Measurements from ENCODE around the gene UTS2. TPM values are rescaled to one million over a fixed set of nuclear protein-coding genes. Genes with fewer than 3 reads are reported as not detected.

Gene UTS2
- total RNA-seq, 1 experiment from 2014 or later, result not detected

DNA sequence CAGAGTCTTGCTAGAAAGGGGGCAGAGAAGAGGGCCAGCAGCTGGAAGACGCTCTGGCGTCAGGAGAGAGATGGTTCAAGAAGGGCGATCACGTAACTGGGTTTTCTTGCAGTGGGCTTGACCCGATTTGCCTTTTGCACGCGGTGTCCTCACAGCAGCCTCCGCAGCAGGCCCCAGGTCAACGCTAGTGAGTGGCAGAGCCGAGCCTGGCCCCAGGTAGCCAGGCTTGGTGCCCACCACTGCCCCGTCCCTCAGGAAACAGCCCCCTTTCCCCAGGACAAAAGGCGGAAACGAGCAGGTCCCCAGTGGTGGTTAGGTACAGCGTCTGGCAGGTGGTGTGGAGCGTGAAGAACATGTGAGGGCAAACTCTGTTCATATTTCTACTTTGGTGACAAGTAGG, 8.6 kb upstream of the UTS2 start:
- ATAC-seq (no peak), DNase-seq (ENCODE audit: low read depth, low spot score) (no peak)
- no peaks in the 10 kb centered on the region for H3K27me3 ChIP-seq (ENCODE audit: control insufficient read depth, insufficient read depth, low read length)
- H3K4me1 ChIP-seq (ENCODE audit: control insufficient read depth, insufficient read depth, low read length), result no peaks in the 10 kb centered on the region
- in situ Hi-C loops (cut with HindIII; ENCODE audit: low pct_unique_long_range_greater_than_20kb, low sequenced_read_pairs), result no loop called here
- no peaks in the 10 kb centered on the region for H3K36me3 ChIP-seq (ENCODE audit: control insufficient read depth, insufficient read depth, low read length)
- BruUV-seq (replicated peaks), result no TSS peak
- H3K4me3 ChIP-seq (ENCODE audit: low read depth in 2 of 2, low read length in 2 of 2), result no peak overlapping the region
- H3K9me3 ChIP-seq (ENCODE audit: control insufficient read depth, insufficient read depth, low read depth, low read length), result no peaks in the 10 kb centered on the region
- H3K27ac ChIP-seq (ENCODE audit: low read length), result no peak overlapping the region
- intact Hi-C loops (cut with micrococcal nuclease; ENCODE audit: unreplicated experiment), result no loop called here
- ChIA-PET POLR2A (no interaction called here), CTCF (no interaction called here)
- no peak for TF ChIP-seq TCF7L2 (IDR thresholded peaks at IDR 0.05; ENCODE audit: low read depth, low read length)
- no peak for TF ChIP-seq SIN3A (IDR thresholded peaks at IDR 0.05; ENCODE audit: borderline replicate concordance, insufficient read depth, low read depth, low read length)
- TF ChIP-seq, protein P1, sequence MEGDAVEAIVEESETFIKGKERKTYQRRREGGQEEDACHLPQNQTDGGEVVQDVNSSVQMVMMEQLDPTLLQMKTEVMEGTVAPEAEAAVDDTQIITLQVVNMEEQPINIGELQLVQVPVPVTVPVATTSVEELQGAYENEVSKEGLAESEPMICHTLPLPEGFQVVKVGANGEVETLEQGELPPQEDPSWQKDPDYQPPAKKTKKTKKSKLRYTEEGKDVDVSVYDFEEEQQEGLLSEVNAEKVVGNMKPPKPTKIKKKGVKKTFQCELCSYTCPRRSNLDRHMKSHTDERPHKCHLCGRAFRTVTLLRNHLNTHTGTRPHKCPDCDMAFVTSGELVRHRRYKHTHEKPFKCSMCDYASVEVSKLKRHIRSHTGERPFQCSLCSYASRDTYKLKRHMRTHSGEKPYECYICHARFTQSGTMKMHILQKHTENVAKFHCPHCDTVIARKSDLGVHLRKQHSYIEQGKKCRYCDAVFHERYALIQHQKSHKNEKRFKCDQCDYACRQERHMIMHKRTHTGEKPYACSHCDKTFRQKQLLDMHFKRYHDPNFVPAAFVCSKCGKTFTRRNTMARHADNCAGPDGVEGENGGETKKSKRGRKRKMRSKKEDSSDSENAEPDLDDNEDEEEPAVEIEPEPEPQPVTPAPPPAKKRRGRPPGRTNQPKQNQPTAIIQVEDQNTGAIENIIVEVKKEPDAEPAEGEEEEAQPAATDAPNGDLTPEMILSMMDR (IDR thresholded peaks at IDR 0.05), result no peak
- no peak for TF ChIP-seq POLR2AphosphoS5 (IDR thresholded peaks at IDR 0.05; ENCODE audit: low read depth, low read length)
- TF ChIP-seq, protein P2, sequence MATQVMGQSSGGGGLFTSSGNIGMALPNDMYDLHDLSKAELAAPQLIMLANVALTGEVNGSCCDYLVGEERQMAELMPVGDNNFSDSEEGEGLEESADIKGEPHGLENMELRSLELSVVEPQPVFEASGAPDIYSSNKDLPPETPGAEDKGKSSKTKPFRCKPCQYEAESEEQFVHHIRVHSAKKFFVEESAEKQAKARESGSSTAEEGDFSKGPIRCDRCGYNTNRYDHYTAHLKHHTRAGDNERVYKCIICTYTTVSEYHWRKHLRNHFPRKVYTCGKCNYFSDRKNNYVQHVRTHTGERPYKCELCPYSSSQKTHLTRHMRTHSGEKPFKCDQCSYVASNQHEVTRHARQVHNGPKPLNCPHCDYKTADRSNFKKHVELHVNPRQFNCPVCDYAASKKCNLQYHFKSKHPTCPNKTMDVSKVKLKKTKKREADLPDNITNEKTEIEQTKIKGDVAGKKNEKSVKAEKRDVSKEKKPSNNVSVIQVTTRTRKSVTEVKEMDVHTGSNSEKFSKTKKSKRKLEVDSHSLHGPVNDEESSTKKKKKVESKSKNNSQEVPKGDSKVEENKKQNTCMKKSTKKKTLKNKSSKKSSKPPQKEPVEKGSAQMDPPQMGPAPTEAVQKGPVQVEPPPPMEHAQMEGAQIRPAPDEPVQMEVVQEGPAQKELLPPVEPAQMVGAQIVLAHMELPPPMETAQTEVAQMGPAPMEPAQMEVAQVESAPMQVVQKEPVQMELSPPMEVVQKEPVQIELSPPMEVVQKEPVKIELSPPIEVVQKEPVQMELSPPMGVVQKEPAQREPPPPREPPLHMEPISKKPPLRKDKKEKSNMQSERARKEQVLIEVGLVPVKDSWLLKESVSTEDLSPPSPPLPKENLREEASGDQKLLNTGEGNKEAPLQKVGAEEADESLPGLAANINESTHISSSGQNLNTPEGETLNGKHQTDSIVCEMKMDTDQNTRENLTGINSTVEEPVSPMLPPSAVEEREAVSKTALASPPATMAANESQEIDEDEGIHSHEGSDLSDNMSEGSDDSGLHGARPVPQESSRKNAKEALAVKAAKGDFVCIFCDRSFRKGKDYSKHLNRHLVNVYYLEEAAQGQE (IDR thresholded peaks at IDR 0.05; ENCODE audit: insufficient read depth in 1 of 2, low read depth in 2 of 2, low read length in 1 of 2), result no peak

- ChIA-PET POLR2A (no interaction called here), CTCF (no interaction called here)
- ATAC-seq (no peak), DNase-seq (ENCODE audit: low read depth, low spot score) (no peak)
- Histone ChIP-seq H3K4me1 (ENCODE audit: control insufficient read depth, insufficient read depth, low read length) (no peaks in the 10 kb centered on the region), H3K36me3 (ENCODE audit: control insufficient read depth, insufficient read depth, low read length) (no peaks in the 10 kb centered on the region), H3K27ac (ENCODE audit: low read length) (no peak overlapping the region), H3K9me3 (ENCODE audit: control insufficient read depth, insufficient read depth, low read depth, low read length) (no peaks in the 10 kb centered on the region), H3K4me3 (ENCODE audit: low read depth in 2 of 2, low read length in 2 of 2) (no peak overlapping the region), H3K27me3 (ENCODE audit: control insufficient read depth, insufficient read depth, low read length) (no peaks in the 10 kb centered on the region)
- intact Hi-C loops (cut with micrococcal nuclease; ENCODE audit: unreplicated experiment) (no loop called here), in situ Hi-C loops (cut with HindIII; ENCODE audit: low pct_unique_long_range_greater_than_20kb, low sequenced_read_pairs) (no loop called here)
- TF ChIP-seq POLR2AphosphoS5 (IDR thresholded peaks at IDR 0.05; ENCODE audit: low read depth, low read length), result no peak
- BruUV-seq (replicated peaks), result no TSS peak
Observed at GRCh38 chr1:7860130-7860529, 7.3 kb upstream of the UTS2 start.

DNA sequence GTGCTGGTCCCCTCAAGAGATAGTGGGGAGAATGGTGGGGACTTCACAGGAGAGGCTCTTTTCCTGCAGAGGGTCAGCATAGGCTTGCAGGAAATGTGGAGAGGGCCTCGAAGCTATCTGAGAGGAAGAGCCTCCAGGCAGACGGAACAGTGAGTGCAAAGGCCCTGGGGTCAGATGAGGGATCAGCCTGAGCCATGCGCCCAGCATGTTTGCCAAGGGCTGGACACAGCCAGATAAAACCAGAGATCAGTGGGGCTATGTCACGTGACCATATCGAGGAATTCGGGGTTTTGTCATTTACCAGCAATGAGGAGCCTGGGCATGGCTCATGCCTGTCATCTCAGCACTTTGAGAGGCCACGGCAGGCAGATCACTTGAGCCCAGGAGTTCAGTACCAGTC, 6.5 kb upstream of the UTS2 start:
- Histone ChIP-seq H3K9me3 (ENCODE audit: control insufficient read depth, insufficient read depth, low read depth, low read length) (no peaks in the 10 kb centered on the region), H3K27ac (ENCODE audit: low read length) (no peak overlapping the region), H3K27me3 (ENCODE audit: control insufficient read depth, insufficient read depth, low read length) (no peaks in the 10 kb centered on the region), H3K4me3 (ENCODE audit: low read depth in 2 of 2, low read length in 2 of 2) (no peak overlapping the region), H3K36me3 (ENCODE audit: control insufficient read depth, insufficient read depth, low read length) (no peaks in the 10 kb centered on the region), H3K4me1 (ENCODE audit: control insufficient read depth, insufficient read depth, low read length) (no peaks in the 10 kb centered on the region)
- BruUV-seq (replicated peaks), result no TSS peak
- TF ChIP-seq SIN3A (IDR thresholded peaks at IDR 0.05; ENCODE audit: borderline replicate concordance, insufficient read depth, low read depth, low read length) (no peak), POLR2AphosphoS5 (IDR thresholded peaks at IDR 0.05; ENCODE audit: low read depth, low read length) (no peak), TCF7L2 (IDR thresholded peaks at IDR 0.05; ENCODE audit: low read depth, low read length) (no peak)
- TF ChIP-seq, protein P1 (IDR thresholded peaks at IDR 0.05), result no peak
- TF ChIP-seq, protein P2 (IDR thresholded peaks at IDR 0.05; ENCODE audit: insufficient read depth in 1 of 2, low read depth in 2 of 2, low read length in 1 of 2), result no peak
- CTCF ChIA-PET, result no interaction called here
- POLR2A ChIA-PET, result no interaction called here
- intact Hi-C loops (cut with micrococcal nuclease; ENCODE audit: unreplicated experiment) (no loop called here), in situ Hi-C loops (cut with HindIII; ENCODE audit: low pct_unique_long_range_greater_than_20kb, low sequenced_read_pairs) (no loop called here)
- DNase-seq (ENCODE audit: low read depth, low spot score) (no peak), ATAC-seq (no peak)

Measured in Panc1 (cell line).